Measurements from ENCODE around the gene ATCAY. TPM values are rescaled to one million over a fixed set of nuclear protein-coding genes. Genes with fewer than 3 reads are reported as not detected.
A peak's percentile ranks its signal among the peaks of the same experiment; 100 is the strongest.
"Not testable (repeated sequence)": the region's sequence is repeated elsewhere in the genome, so short reads cannot be mapped to it uniquely, and the experiment has no call there.

ATCAY gene
- total RNA-seq, 1 donor from 2014 or later, result not detected

- peak; percentile 31 for DNase-seq (ENCODE audit: low read depth)
Observed at GRCh38 chr19:3857449-3858003, 23.0 kb upstream of the ATCAY start.

GRCh38 chr19:3860499-3860898 is 20.0 kb upstream of the ATCAY start:
- no peak for DNase-seq (ENCODE audit: low read depth)

- no peak for DNase-seq (ENCODE audit: low read depth)
Observed at GRCh38 chr19:3862826-3863500, 17.5 kb upstream of the ATCAY start.

- no peak for DNase-seq (ENCODE audit: low read depth)
Observed at GRCh38 chr19:3863648-3864047, 16.8 kb upstream of the ATCAY start.

- no peak for DNase-seq (ENCODE audit: low read depth)
Observed at GRCh38 chr19:3866910-3867638, 13.4 kb upstream of the ATCAY start.

- DNase-seq (ENCODE audit: low read depth), result no peak
Observed at GRCh38 chr19:3867971-3868769, 12.3 kb upstream of the ATCAY start.

GRCh38 chr19:3868770-3869456 is 11.6 kb upstream of the ATCAY start, which contains the start of gene ZFR2:
ZFR2 (minus strand) TSS chr19:3869038; CDS start chr19:3869017, 21 bp downstream.
- DNase-seq (ENCODE audit: low read depth), result no peak

- DNase-seq (ENCODE audit: low read depth), result no peak
Observed at GRCh38 chr19:3873151-3873550, 7.3 kb upstream of the ATCAY start.

- not testable (repeated sequence) for DNase-seq (ENCODE audit: low read depth)
Observed at GRCh38 chr19:3874695-3875094, 5.8 kb upstream of the ATCAY start.

- no peak for DNase-seq (ENCODE audit: low read depth)
Observed at GRCh38 chr19:3879656-3880055, 829 bp upstream of the ATCAY start.

- no peak for DNase-seq (ENCODE audit: low read depth)
Observed at GRCh38 chr19:3881272-3882040, 971 bp downstream of the ATCAY start.

- no peak for DNase-seq (ENCODE audit: low read depth)
Observed at GRCh38 chr19:3882041-3882384, 1.5 kb downstream of the ATCAY start.

GRCh38 chr19:3890591-3890990 is 10.1 kb downstream of the ATCAY start:
- no peak for DNase-seq (ENCODE audit: low read depth)

GRCh38 chr19:3893509-3894179 is 13.2 kb downstream of the ATCAY start:
- DNase-seq (ENCODE audit: low read depth), result no peak

GRCh38 chr19:3894959-3895358 is 14.5 kb downstream of the ATCAY start:
- not testable (repeated sequence) for DNase-seq (ENCODE audit: low read depth)

GRCh38 chr19:3895788-3896187 is 15.3 kb downstream of the ATCAY start:
- no peak for DNase-seq (ENCODE audit: low read depth)

GRCh38 chr19:3897936-3898335 is 17.5 kb downstream of the ATCAY start:
- no peak for DNase-seq (ENCODE audit: low read depth)

GRCh38 chr19:3898426-3898825 is 17.9 kb downstream of the ATCAY start:
- no peak for DNase-seq (ENCODE audit: low read depth)

- DNase-seq (ENCODE audit: low read depth), result no peak
Observed at GRCh38 chr19:3899531-3900294, 19.2 kb downstream of the ATCAY start.
